GM21717 (cell line): ENCODE results near the gene PDE6A.

Source experiments
- ATAC-seq: cut with Tn5 transposase; IDR thresholded peaks from one replicate; pipeline ENCODE4 v1.9.1; 2021; ENCODE audit warnings: mild to moderate bottlenecking, moderate library complexity; ENCODE audit not compliant: unreplicated experiment

Gene PDE6A

GRCh38 chr5:149944666-149945065 is at the start of gene PDE6A:
TSS of gene PDE6A (minus strand) at chr5:149944793. CDS start at chr5:149944673, 120 bp downstream.
- ATAC-seq, result no peak

- no peak for ATAC-seq
Observed at GRCh38 chr5:149993471-149993870, 48.9 kb upstream of the PDE6A start.

DNA sequence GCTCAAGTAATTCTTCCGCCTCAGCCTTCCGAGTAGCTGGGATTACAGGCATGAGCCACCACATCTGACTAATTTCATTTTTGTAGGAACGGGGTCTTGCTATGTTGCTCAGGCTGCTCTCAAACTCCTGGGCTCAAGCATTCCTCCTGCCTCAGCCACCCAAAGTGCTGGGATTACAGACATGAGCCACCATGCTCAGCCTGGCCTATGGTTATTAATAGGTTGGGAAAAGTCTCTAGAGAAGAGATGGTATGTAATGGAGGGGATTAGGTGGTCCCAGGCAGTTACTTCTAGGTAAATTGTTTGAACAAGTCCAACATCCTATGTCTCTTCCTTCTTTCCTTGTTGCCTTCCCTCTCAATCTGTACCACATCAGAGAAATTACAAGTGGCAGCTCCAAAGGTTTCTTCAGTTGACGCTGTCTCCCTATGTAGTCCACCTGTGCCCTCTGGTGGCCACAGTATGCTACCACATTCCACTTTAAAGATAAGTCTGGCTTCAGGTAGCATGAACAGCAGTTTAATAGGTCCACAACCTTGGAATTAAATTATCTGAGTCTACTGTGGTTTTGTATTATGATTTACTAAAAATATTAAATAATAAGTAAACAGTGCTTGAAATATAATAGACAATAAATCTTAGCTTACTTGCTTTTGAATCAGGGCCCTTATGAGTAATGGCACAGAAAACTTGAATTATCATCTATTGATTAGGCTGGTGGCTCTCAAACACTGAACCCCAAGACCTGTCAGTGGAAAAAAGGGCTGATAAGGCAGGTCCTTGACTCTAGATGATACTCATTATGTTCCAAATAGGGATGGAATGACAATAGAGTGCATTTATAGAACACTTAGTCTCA is 46.2 kb upstream of the PDE6A start:
- peak; percentile 90 for ATAC-seq

DNA sequence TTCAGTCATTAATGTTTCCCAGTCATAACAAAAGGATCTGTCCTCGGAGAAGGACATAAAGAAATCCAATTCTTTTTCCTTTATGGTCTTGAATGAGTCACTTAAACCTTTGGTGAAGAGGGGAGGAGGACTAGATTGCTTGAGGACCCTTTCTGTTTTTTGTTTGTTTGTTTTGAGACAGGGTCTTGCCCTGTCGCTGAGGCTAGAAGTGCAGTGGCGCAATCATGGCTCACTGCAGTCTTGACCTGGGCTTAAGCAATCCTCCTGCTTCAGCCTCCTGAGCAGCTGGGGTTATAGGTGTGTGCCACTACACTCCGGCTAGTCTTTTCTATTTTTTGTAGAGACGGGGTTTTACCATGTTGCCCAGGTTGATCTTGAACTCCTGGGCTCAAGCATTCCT is 43.5 kb upstream of the PDE6A start:
- ATAC-seq, result no peak

DNA sequence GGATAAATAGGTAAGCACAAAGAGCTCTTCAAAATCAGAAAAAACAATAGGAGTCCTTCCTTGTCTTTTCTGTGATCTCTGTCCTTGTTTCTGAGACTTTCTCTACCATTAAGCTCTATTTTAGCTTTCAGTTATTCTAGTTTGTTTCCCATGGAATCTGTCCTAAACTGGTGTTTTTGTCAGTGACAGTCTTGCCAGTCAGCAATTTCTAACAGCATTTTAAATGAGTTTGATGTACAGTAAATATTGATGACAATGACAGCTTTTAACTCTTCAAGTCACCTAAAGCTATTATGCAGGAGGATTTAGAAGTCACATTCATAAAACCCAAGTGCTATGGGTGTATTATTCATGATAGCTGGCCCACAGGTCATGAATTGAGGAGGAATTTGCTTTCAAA is 37.9 kb upstream of the PDE6A start:
- ATAC-seq, result no peak

DNA sequence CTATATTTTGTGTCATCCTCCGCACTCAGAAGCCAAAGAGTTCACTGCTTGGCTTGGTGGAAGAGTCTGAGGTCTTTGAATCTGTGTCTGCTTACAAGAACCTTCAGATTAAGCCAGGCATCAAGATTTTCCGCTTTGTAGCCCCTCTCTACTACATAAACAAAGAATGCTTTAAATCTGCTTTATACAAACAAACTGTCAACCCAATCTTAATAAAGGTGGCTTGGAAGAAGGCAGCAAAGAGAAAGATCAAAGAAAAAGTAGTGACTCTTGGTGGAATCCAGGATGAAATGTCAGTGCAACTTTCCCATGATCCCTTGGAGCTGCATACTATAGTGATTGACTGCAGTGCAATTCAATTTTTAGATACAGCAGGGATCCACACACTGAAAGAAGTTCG is 36.6 kb upstream of the PDE6A start:
- ATAC-seq, result no peak

GRCh38 chr5:149979896-149980295 is 35.3 kb upstream of the PDE6A start:
- ATAC-seq, result no peak

DNA sequence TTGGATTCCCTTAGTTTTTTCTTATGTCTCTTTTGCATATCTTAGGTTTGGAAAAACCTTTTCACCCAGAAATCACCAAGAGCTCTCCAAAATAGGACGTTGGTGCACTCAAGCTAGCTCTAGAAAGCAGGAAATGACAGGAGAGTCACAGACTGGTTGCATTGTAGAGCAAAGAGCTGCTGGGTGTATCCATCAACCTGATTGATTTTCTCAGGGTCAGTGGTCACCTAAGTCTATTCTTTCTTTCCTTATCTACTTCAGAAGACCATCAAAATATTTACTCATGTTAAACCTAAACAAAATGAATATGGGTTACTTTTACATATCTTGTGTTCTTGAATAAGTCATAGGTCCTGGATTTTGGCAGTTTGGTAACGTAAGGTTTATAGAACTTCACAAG is 30.8 kb upstream of the PDE6A start:
- no peak for ATAC-seq

DNA sequence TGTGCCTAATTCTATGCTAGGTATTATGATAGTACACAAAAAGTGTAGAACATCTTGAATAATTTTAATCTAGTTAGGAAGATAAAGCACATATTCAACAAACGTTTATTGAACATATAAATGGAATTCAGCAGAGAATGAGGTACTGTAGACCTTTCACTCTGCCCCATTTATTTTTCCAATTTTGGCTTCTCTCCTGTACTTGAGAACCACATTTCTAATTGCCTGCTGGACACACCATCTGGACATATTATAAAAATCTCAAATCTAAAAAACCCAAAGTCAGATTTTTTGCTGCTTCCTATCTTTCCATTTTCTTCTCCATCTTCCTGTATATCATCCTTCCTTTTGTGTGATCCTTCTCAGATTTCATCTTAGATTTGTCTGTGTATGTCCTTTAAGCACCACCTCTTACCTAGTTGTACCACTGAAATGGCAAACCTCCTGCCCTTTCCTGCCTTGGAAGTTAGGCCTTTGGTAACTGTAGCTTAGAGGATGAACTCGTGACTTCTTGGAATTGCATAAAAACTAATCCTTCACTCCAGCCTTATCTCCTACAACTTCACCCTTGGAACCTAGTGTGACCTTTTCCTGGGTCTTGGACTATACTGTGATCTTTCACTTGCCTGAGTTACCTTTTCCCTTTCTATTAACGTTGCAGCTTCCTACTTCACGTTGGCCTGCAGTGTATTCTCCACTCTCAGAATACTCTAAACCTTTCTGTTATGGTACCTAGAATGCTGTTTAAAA is 24.8 kb upstream of the PDE6A start:
- ATAC-seq, result no peak

DNA sequence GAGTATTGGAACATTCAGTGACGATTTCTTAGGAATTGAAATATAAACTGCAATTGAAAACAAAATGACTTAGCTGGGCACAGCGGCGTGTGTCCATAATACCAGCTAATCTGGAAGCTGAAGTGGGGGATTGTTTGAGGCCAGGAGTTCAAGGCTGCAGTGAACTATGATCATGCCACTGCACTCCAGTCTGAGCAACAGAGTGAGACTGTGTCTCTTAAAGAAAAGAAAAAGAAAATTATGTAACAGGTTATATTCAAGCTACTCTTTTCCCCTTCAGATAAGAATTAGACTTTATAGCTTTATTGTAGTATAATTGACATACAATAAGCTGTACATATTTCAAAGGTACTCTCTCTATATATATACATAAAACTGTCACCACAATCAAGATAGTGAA is 22.4 kb upstream of the PDE6A start:
- no peak for ATAC-seq

DNA sequence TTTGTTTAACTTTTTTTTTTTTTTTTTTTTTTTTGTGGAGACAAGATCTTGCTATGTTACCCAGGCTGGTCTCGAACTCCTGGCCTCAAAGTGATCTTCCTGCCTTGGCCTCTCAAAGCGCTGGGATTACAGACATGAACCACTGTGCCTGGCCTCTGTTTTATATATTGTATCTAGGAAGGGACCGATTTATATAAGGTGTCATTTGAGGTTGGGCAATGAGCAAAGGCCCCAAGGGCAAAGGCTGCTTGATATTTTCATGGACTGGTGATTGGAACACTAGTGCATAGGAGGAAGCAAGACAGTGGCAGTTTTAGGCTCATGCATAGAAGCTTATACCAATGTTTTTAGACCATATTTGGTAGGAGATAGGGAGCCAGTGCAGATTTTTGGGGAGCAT is 19.1 kb upstream of the PDE6A start:
- ATAC-seq, result no peak

DNA sequence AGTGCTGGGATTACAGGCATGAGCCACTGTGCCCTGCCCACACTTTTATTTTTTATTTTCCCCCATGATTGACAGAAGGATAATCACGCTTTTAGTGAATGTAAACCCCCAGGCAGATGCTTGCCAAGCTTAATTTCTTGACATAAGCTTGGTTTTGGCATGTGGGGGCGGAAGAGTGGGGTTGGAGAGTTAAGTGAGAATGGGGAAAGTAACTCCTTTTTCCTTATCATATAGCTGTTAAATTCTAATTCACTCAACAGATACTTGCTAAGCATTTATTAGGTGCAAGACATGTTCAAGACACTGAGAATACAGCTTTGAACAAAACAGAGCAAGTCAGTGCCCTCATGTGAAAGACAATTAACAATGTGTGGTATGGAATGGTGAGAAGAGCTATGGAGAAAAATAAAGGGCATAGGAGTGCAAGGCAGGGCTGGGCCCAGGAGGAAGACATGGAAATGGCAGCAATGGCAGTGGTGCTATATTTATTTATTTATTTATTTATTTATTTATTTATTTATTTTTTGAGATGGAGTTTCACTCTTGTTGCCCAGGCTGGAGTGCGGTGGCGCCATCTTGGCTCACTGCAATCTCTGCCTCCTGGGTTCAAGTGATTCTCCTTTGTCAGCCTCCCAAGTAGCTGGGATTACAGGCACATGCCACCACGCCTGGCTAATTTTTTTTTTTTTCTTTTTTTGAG is 18.2 kb upstream of the PDE6A start:
- ATAC-seq, result no peak

- no peak for ATAC-seq
Observed at GRCh38 chr5:149961957-149962409, 17.4 kb upstream of the PDE6A start.

DNA sequence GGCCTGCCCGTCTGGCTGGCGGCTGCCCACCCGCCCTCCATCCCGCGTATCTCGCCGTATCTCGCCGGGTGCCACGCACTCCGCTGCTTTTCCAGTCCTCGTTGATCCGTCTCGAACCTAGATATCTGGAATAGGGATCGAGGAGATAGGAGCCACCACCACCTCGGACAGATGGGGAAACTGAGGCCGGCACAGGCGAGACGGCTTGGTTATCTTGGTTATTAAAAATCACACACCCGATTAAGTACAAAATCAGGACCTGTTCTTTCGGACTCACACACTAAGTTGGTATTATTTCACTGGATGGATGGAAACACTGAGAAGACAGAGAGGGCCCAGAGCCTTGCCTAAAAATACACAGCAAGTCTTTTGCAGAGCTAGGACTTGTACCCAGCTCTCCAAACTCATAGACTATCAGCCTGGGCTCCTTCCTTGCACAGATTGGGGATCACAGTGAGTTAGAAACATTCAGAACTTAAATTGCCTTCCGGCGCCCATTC is 16.6 kb upstream of the PDE6A start:
- ATAC-seq, result peak; percentile 17

- peak; percentile 100 for ATAC-seq
Observed at GRCh38 chr5:149960272-149961185, 15.9 kb upstream of the PDE6A start, which contains the start of gene SLC26A2. TSS of gene SLC26A2 (plus strand) at chr5:149960758. CDS start at chr5:149977653, 16,895 bp downstream.

DNA sequence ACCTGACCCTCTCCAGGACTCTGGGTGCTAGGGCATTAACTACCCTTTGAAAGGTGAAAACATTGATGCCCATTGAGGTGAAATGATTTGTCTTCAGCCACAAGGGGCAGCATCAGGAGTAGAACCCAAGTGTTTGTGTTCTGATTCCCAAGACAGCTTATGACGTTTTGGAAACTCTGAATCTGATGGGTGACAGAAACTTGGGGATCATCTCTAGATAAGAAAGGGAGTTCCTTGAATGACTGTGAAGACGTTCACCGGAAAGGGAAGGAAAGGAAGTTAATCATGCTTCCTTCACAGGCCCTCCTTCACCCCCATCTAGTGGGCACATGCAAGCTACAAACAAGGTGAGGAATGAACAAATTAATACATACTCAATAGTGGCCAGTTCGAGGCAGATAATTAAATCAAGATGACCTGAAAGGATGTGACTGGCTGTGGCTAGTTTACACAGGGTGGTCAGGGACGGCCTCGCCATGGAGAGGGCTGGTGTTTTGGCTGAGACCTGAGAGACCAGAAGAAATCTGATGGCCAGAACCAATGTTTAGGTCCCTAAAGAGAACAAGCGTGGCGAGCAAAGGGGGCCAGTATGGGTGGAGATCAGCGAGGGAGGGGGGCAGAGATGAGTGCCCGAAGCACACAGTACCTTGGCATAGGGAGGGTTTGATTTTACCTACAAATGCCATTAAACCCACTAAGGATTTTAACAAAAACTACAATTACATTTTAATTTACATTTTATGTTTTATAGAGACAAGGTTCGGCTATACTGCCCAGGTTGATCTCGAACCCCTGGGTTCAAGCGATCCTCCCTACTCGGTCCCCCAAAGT is 15.0 kb upstream of the PDE6A start:
- no peak for ATAC-seq

DNA sequence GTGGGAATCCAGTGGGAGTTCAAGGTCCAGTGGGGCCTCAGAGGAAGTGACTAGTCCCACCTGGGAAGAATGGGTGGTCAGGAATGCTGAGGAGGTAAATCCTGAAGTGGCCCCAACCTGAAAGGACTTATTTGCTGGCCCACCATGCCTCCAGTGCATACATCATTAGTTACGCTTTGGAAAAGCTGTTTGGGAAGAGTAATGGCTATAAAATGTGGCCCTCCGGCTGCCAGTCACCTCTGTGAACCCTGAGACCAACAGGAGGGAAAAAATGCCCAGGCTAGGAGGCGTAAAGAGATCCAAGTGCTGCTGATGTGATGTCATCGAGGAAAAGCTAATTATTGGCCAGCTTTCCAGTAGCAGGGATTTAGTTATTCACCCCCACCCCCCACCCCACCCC is 13.3 kb upstream of the PDE6A start:
- ATAC-seq, result no peak

GRCh38 chr5:149956685-149957084 is 12.1 kb upstream of the PDE6A start:
- ATAC-seq, result no peak

GRCh38 chr5:149954798-149955197 is 10.2 kb upstream of the PDE6A start:
- ATAC-seq, result no peak
